A673 (cell line): ENCODE results near the gene DCAF15. TPM values are rescaled to one million over a fixed set of nuclear protein-coding genes. Genes with fewer than 3 reads are reported as not detected.

Experiments
- BruUV-seq: library from RNA; stranded (reverse); fragments of 400-500 nt; replicated peaks from 2 replicates; lab custom pipeline; 2021; lab: Mats Ljungman, UMichigan
- CTCF ChIA-PET: fragments of 300-600 bp; sonication (Branson Sonifier 250); formaldehyde crosslinking; loops from one replicate; lab custom pipeline; 2022; ENCODE audit warnings: antibody characterized with exemption; lab: Charles Lee
- POLR2A ChIA-PET: fragments of 300-600 bp; sonication (Branson Sonifier 250); formaldehyde crosslinking; loops from one replicate; lab custom pipeline; 2022; ENCODE audit warnings: antibody characterized with exemption; ENCODE audit not compliant: low non-redundant PET; lab: Charles Lee
- DNase-seq: peaks from one replicate; pipeline ENCODE4 v3.0.0-alpha.2; 2015; ENCODE audit warnings: low spot score
- H3K27ac ChIP-seq: fragments of 200-600 bp; sonication (generic); 2 replicates; pipeline ENCODE4 v1.5.1; 2016; ENCODE audit warnings: mixed run types, low read depth, mild to moderate bottlenecking, mixed read lengths, antibody characterized with exemption, low read length; ENCODE audit not compliant: poor library complexity, severe bottlenecking
- H3K27me3 ChIP-seq: fragments of 200-600 bp; sonication (generic); replicated peaks from 2 replicates; pipeline ENCODE4 v1.6.1; 2017; ENCODE audit warnings: mixed run types, low read depth, mild to moderate bottlenecking, mixed read lengths, antibody characterized with exemption, low read length; ENCODE audit not compliant: insufficient read depth, poor library complexity
- H3K36me3 ChIP-seq: fragments of 200-600 bp; sonication (generic); 2 replicates; pipeline ENCODE4 v1.6.1; 2016; ENCODE audit warnings: mixed run types, mild to moderate bottlenecking, mixed read lengths, antibody characterized with exemption, low read length; ENCODE audit not compliant: insufficient read depth, poor library complexity, severe bottlenecking
- H3K4me1 ChIP-seq: fragments of 200-600 bp; sonication (generic); 2 replicates; pipeline ENCODE4 v1.6.1; 2017; ENCODE audit warnings: mixed run types, mild to moderate bottlenecking, mixed read lengths, antibody characterized with exemption, low read length; ENCODE audit not compliant: insufficient read depth, poor library complexity, severe bottlenecking
- H3K4me3 ChIP-seq: fragments of 200-600 bp; sonication (generic); 2 replicates; pipeline ENCODE4 v1.5.1; 2016; ENCODE audit warnings: low read depth, mixed run types, mild to moderate bottlenecking, mixed read lengths, low read length; ENCODE audit not compliant: poor library complexity, severe bottlenecking
- H3K9me3 ChIP-seq: fragments of 200-600 bp; sonication (generic); 2 replicates; pipeline ENCODE4 v1.6.1; 2016; ENCODE audit warnings: mixed run types, low read depth, mild to moderate bottlenecking, mixed read lengths, antibody characterized with exemption, low read length; ENCODE audit not compliant: poor library complexity, severe bottlenecking
- EZH2 ChIP-seq: fragments of 200-600 bp; sonication (generic); IDR thresholded peaks from 2 replicates; pipeline ENCODE4 v1.6.1; 2017; ENCODE audit warnings: borderline replicate concordance, low read depth, mild to moderate bottlenecking, mixed read lengths, antibody characterized with exemption, low read length; ENCODE audit not compliant: poor library complexity, severe bottlenecking
- intact Hi-C: fragments of 100-400 bp; cut with micrococcal nuclease; formaldehyde crosslinking; loops from one replicate; pipeline ENCODE4 v1.10.0; 2022; ENCODE audit not compliant: unreplicated experiment
- total RNA-seq: library from RNA; stranded (reverse); gene quantifications from 2 replicates; pipeline ENCODE4 v1.2.3, GENCODE V29; 2021
- TF ChIP-seq, protein P1 (sequence below): fragments of 300-800, 200-600 bp; sonication (generic); conservative IDR thresholded peaks from 2 replicates; pipeline ENCODE4 v1.5.1; 2017; ENCODE audit warnings: low read depth, mild to moderate bottlenecking, antibody characterized with exemption, low read length, moderate library complexity, mixed read lengths

The DCAF15 gene
- total RNA-seq, 1 experiment from 2014 or later = 65.4 TPM

DNA sequence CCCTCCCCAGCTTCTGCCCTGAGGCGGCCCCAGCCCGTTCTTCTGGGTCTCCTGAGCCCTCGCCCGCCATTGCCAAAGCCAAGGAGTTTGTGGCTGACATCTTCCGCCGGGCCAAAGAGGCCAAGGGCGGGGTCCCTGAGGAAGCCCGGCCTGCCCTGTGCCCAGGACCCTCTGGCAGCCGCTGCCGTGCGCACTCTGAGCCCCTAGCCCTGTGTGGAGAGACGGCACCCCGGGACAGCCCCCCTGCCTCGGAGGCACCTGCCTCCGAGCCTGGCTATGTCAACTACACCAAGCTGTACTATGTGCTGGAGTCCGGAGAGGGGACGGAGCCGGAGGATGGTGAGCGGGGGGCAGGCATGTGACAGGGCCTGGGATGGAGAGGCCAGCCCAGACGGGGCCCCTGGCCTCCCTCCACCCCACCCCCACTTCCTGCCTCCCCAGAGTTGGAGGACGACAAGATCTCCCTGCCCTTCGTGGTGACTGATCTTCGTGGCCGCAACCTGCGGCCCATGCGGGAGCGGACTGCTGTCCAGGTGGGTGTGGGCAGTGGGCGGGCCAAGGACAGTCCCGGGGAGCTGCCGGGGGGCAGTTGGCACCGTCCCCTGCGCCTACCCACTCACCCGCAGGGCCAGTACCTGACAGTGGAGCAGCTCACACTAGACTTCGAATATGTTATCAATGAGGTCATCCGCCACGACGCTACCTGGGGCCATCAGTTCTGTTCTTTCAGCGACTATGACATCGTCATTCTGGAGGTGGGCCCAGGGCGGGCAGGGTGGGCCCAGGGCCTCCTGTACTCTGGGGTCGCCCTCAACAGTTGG lies 7.0 kb downstream of the DCAF15 start:
- H3K9me3 ChIP-seq = no peaks in the 10 kb centered on the region
- intact Hi-C loops = no loop called here
- TF ChIP-seq, protein P1, sequence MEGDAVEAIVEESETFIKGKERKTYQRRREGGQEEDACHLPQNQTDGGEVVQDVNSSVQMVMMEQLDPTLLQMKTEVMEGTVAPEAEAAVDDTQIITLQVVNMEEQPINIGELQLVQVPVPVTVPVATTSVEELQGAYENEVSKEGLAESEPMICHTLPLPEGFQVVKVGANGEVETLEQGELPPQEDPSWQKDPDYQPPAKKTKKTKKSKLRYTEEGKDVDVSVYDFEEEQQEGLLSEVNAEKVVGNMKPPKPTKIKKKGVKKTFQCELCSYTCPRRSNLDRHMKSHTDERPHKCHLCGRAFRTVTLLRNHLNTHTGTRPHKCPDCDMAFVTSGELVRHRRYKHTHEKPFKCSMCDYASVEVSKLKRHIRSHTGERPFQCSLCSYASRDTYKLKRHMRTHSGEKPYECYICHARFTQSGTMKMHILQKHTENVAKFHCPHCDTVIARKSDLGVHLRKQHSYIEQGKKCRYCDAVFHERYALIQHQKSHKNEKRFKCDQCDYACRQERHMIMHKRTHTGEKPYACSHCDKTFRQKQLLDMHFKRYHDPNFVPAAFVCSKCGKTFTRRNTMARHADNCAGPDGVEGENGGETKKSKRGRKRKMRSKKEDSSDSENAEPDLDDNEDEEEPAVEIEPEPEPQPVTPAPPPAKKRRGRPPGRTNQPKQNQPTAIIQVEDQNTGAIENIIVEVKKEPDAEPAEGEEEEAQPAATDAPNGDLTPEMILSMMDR = no peak
- no peak for TF ChIP-seq EZH2
- H3K4me3 ChIP-seq = no peak overlapping the region
- CTCF ChIA-PET = no interaction called here
- no peak overlapping the region for H3K27ac ChIP-seq
- DNase-seq = no peak
- BruUV-seq = no TSS peak
- H3K36me3 ChIP-seq = peaks cover 55% of the 10 kb centered on the region
- POLR2A ChIA-PET = no interaction called here
- no peaks in the 10 kb centered on the region for H3K27me3 ChIP-seq
- no peaks in the 10 kb centered on the region for H3K4me1 ChIP-seq

DNA sequence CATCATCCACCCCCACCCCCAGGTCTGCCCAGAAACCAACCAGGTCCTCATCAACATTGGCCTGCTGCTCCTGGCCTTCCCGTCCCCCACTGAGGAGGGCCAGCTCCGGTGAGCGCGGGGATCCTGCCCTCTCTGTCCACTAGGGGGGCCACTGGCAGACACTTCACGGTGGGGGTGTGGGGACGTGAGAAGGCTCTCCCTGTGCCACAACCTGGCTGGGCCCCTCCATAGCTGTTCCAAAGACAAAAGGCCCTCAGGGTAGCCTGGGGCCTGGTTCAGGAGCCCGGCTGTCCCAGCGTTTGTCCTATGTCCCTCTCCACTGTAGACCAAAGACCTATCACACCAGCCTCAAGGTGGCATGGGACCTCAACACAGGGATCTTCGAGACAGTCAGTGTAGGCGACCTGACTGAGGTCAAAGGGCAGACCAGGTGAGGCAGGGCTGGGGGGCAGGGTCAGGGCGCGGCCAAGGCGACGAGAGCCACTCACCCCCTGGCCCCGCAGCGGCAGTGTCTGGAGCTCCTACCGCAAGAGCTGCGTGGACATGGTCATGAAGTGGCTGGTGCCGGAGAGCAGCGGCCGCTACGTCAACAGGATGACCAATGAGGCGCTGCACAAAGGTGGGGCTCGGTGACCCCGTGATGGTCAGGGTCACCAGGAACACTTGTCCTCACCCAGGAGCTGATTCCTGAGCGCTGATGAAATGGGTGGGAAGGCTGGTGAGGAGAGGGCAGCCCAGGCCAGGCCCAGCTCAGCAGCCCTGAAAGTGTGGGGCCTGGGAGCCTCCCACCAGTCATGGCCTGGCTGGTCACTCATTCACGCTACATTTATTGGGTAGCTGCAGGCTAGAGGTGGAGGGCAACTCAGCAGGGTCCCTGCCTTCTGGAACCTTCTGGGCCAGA lies 7.9 kb downstream of the DCAF15 start:
- POLR2A ChIA-PET = no interaction called here
- no peak overlapping the region for H3K27ac ChIP-seq

More for the DNA sequence above, 7.9 kb downstream of the DCAF15 start:
- Histone ChIP-seq H3K27me3 (no peaks in the 10 kb centered on the region), H3K9me3 (no peaks in the 10 kb centered on the region), H3K4me3 (no peak overlapping the region), H3K36me3 (peaks cover 53% of the 10 kb centered on the region), H3K4me1 (no peaks in the 10 kb centered on the region)
- no peak for DNase-seq
- CTCF ChIA-PET = no interaction called here
- BruUV-seq = TSS peak; percentile 26
- TF ChIP-seq, protein P1 = peak; percentile 31; the same call in 1 of the 2 replicates
- no peak for TF ChIP-seq EZH2
- intact Hi-C loops = no loop called here
